ENCODE results near the gene IFNA17. TPM values are rescaled to one million over a fixed set of nuclear protein-coding genes. Genes with fewer than 3 reads are reported as not detected.
"Not testable (repeated sequence)": the region's sequence is repeated elsewhere in the genome, so short reads cannot be mapped to it uniquely, and the experiment has no call there.

The IFNA17 gene
- total RNA-seq, 1 donor, result not detected

- no peaks in the 10 kb centered on the region for H3K9me3 ChIP-seq (ENCODE audit: low read depth, low read length)
- no peak for DNase-seq (ENCODE audit: insufficient read length, low spot score, missing footprints)
- H3K79me2 ChIP-seq (ENCODE audit: insufficient read depth, low read length), result no peaks in the 10 kb centered on the region
- H2AFZ ChIP-seq (ENCODE audit: low read length), result no peak overlapping the region
- no peak overlapping the region for H3K4me2 ChIP-seq (ENCODE audit: insufficient read depth, low read length)
- no peaks in the 10 kb centered on the region for H4K20me1 ChIP-seq (ENCODE audit: insufficient read depth, low read length)
- H3K4me1 ChIP-seq (ENCODE audit: insufficient read depth, low read length), result no peaks in the 10 kb centered on the region
- TF ChIP-seq CTCF (IDR thresholded peaks at IDR 0.05; ENCODE audit: extremely low read depth, low read depth, low read length), result no peak
- H3K36me3 ChIP-seq (ENCODE audit: insufficient read depth, low read length), result no peaks in the 10 kb centered on the region
- H3K27me3 ChIP-seq (ENCODE audit: insufficient read depth, low read length), result no peaks in the 10 kb centered on the region
- H3K4me3 ChIP-seq (ENCODE audit: insufficient read depth, low read length), result no peak overlapping the region
- H3K27ac ChIP-seq (ENCODE audit: low read depth, low read length), result no peak overlapping the region
Observed at GRCh38 chr9:21210311-21210710, 17.7 kb downstream of the IFNA17 start.

DNA sequence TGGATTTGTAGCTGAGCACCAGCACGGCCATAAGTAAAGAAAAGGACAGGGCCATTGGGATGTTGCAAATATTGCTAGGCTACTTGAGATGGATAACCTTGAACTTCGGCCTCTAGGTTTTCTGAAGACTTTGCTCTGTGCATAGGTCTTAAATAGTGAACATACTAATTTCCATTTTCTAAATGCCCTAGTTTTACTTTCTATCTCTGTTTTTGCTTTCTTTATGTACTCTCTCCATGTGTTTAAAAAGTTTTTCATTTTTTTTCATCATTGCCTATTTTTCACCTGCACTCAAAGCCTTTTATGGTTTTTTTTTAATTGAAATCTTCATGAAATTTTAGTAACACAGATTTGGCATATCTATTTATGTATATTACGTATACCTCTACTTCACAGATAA is 21.0 kb downstream of the IFNA17 start, which contains the start of gene IFNA10:
TSS of gene IFNA10 (minus strand) at position 101 of the 400 bp plus-strand sequence. CDS start at position 55, 46 bp downstream.
- DNase-seq (ENCODE audit: insufficient read length, low spot score, missing footprints); H3K27me3 ChIP-seq (ENCODE audit: insufficient read depth, low read length); H3K79me2 ChIP-seq (ENCODE audit: insufficient read depth, low read length); H4K20me1 ChIP-seq (ENCODE audit: insufficient read depth, low read length); H3K4me3 ChIP-seq (ENCODE audit: insufficient read depth, low read length); H2AFZ ChIP-seq (ENCODE audit: low read length); H3K4me1 ChIP-seq (ENCODE audit: insufficient read depth, low read length); H3K4me2 ChIP-seq (ENCODE audit: insufficient read depth, low read length); H3K9me3 ChIP-seq (ENCODE audit: low read depth, low read length); H3K36me3 ChIP-seq (ENCODE audit: insufficient read depth, low read length); H3K27ac ChIP-seq (ENCODE audit: low read depth, low read length): not testable (repeated sequence)

GRCh38 chr9:21205204-21205603 is 22.8 kb downstream of the IFNA17 start:
- no peak overlapping the region for H2AFZ ChIP-seq (ENCODE audit: low read length)
- H4K20me1 ChIP-seq (ENCODE audit: insufficient read depth, low read length), result no peaks in the 10 kb centered on the region
- no peaks in the 10 kb centered on the region for H3K4me1 ChIP-seq (ENCODE audit: insufficient read depth, low read length)
- no peak for TF ChIP-seq CTCF (IDR thresholded peaks at IDR 0.05; ENCODE audit: extremely low read depth, low read depth, low read length)
- H3K4me2 ChIP-seq (ENCODE audit: insufficient read depth, low read length), result no peak overlapping the region
- no peaks in the 10 kb centered on the region for H3K79me2 ChIP-seq (ENCODE audit: insufficient read depth, low read length)
- H3K36me3 ChIP-seq (ENCODE audit: insufficient read depth, low read length), result no peaks in the 10 kb centered on the region
- H3K27ac ChIP-seq (ENCODE audit: low read depth, low read length), result no peak overlapping the region
- H3K9me3 ChIP-seq (ENCODE audit: low read depth, low read length), result no peaks in the 10 kb centered on the region
- no peaks in the 10 kb centered on the region for H3K27me3 ChIP-seq (ENCODE audit: insufficient read depth, low read length)
- DNase-seq (ENCODE audit: insufficient read length, low spot score, missing footprints), result no peak
- no peak overlapping the region for H3K4me3 ChIP-seq (ENCODE audit: insufficient read depth, low read length)

GRCh38 chr9:21202105-21202504 is 25.9 kb downstream of the IFNA17 start, which contains the start of gene IFNA7:
TSS of gene IFNA7 (minus strand) at chr9:21202205. CDS start at chr9:21202165, 40 bp downstream.
- not testable (repeated sequence) for H3K9me3 ChIP-seq (ENCODE audit: low read depth, low read length)

GRCh38 chr9:21194867-21195776 is 32.9 kb downstream of the IFNA17 start:
- not testable (repeated sequence) for H3K79me2 ChIP-seq (ENCODE audit: insufficient read depth, low read length); DNase-seq (ENCODE audit: insufficient read length, low spot score, missing footprints); H3K9me3 ChIP-seq (ENCODE audit: low read depth, low read length); H3K4me1 ChIP-seq (ENCODE audit: insufficient read depth, low read length); H4K20me1 ChIP-seq (ENCODE audit: insufficient read depth, low read length); H3K27me3 ChIP-seq (ENCODE audit: insufficient read depth, low read length); H3K27ac ChIP-seq (ENCODE audit: low read depth, low read length); H3K36me3 ChIP-seq (ENCODE audit: insufficient read depth, low read length); H3K4me3 ChIP-seq (ENCODE audit: insufficient read depth, low read length); H2AFZ ChIP-seq (ENCODE audit: low read length)
- TF ChIP-seq CTCF (IDR thresholded peaks at IDR 0.05; ENCODE audit: extremely low read depth, low read depth, low read length), result peak; percentile 54
- peak overlapping the region; percentile 24 for H3K4me2 ChIP-seq (ENCODE audit: insufficient read depth, low read length)

More at GRCh38 chr9:21202105-21202504, 25.9 kb downstream of the IFNA17 start, which contains the start of gene IFNA7:
- H3K79me2 ChIP-seq (ENCODE audit: insufficient read depth, low read length); H3K27ac ChIP-seq (ENCODE audit: low read depth, low read length); H4K20me1 ChIP-seq (ENCODE audit: insufficient read depth, low read length); H3K4me2 ChIP-seq (ENCODE audit: insufficient read depth, low read length); H2AFZ ChIP-seq (ENCODE audit: low read length); DNase-seq (ENCODE audit: insufficient read length, low spot score, missing footprints); H3K27me3 ChIP-seq (ENCODE audit: insufficient read depth, low read length); H3K36me3 ChIP-seq (ENCODE audit: insufficient read depth, low read length); H3K4me3 ChIP-seq (ENCODE audit: insufficient read depth, low read length); H3K4me1 ChIP-seq (ENCODE audit: insufficient read depth, low read length): not testable (repeated sequence)

DNA sequence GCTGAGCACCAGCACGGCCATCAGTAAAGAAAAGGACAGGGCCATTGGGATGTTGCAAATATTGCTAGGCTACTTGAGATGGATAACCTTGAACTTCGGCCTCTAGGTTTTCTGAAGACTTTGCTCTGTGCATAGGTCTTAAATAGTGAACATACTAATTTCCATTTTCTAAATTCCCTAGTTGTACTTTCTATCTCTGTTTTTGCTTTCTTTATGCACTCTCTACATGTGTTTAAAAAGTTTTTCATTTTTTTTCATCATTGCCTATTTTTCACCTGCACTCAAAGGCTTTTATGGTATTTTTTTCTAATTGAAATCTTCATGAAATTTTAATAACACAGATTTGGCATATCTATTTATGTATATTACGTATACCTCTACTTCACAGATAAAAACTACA is 40.5 kb downstream of the IFNA17 start, which contains the start of gene IFNA4:
TSS of gene IFNA4 (minus strand) at position 101 of the 400 bp plus-strand sequence. CDS start at position 45, 56 bp downstream.
- not testable (repeated sequence) for H2AFZ ChIP-seq (ENCODE audit: low read length); H3K79me2 ChIP-seq (ENCODE audit: insufficient read depth, low read length); H3K4me3 ChIP-seq (ENCODE audit: insufficient read depth, low read length); H3K36me3 ChIP-seq (ENCODE audit: insufficient read depth, low read length); H3K4me1 ChIP-seq (ENCODE audit: insufficient read depth, low read length); DNase-seq (ENCODE audit: insufficient read length, low spot score, missing footprints); H3K27ac ChIP-seq (ENCODE audit: low read depth, low read length); H3K27me3 ChIP-seq (ENCODE audit: insufficient read depth, low read length); H4K20me1 ChIP-seq (ENCODE audit: insufficient read depth, low read length); H3K9me3 ChIP-seq (ENCODE audit: low read depth, low read length); H3K4me2 ChIP-seq (ENCODE audit: insufficient read depth, low read length)

All from osteoblast (primary cell).